Small intestine (tissue), 16 donors: ENCODE data around the gene FAM241B. TPM values are rescaled to one million over a fixed set of nuclear protein-coding genes. Genes with fewer than 3 reads are reported as not detected.

Experiments
- DNase-seq, 2 donors: peaks; one replicate each; pipeline versions ENCODE4 v3.0.0 to v3.0.0-alpha.2; 2013
- FAIRE-seq: peaks from 2 replicates; lab custom pipeline; 2012; peaks lifted over from hg19 to GRCh38; lab: Jason Lieb, UNC
- H3K27ac ChIP-seq, 3 donors: one replicate each; pipeline ENCODE4 v1.5.1; 2013; ENCODE audit warnings: low read length in 2 of 3, mild to moderate bottlenecking in 2 of 3, control low read depth in 1 of 3, inconsistent platforms in 1 of 3, low read depth in 1 of 3, moderate library complexity in 1 of 3
- H3K27me3 ChIP-seq, 3 donors: one replicate each; pipeline ENCODE4 v1.6.1; 2013; ENCODE audit warnings: low read length in 3 of 3, inconsistent platforms in 1 of 3; ENCODE audit not compliant: control insufficient read depth in 3 of 3, insufficient read depth in 3 of 3
- H3K36me3 ChIP-seq, 3 donors: one replicate each; pipeline ENCODE4 v1.6.1; 2013; ENCODE audit warnings: low read length in 3 of 3, inconsistent platforms in 1 of 3, low read depth in 1 of 3, mild to moderate bottlenecking in 1 of 3, moderate library complexity in 1 of 3; ENCODE audit not compliant: control insufficient read depth in 3 of 3, insufficient read depth in 2 of 3
- H3K4me1 ChIP-seq, 3 donors: one replicate each; pipeline ENCODE4 v1.6.1; 2013; ENCODE audit warnings: low read length in 2 of 3, inconsistent platforms in 1 of 3, low read depth in 1 of 3, mild to moderate bottlenecking in 1 of 3, moderate library complexity in 1 of 3; ENCODE audit not compliant: control insufficient read depth in 3 of 3, insufficient read depth in 2 of 3
- H3K4me3 ChIP-seq, 3 donors: one replicate each; pipeline ENCODE4 v1.5.1; 2013; ENCODE audit warnings: low read length in 3 of 3, control low read depth in 1 of 3, inconsistent platforms in 1 of 3, low read depth in 1 of 3, mild to moderate bottlenecking in 1 of 3, moderate library complexity in 1 of 3
- H3K9me3 ChIP-seq, 2 donors: one replicate each; pipeline ENCODE4 v1.6.1; 2013; ENCODE audit warnings: low read depth in 1 of 2, low read length in 1 of 2; ENCODE audit not compliant: control insufficient read depth in 2 of 2, insufficient read depth in 1 of 2
- WGBS, 3 donors: extraction: QIAGEN DNeasy Blood & Tissue Kit; methylation state at CpG; one replicate each; pipeline ENCODE4 v1.1.7; 2013; 5-methylcytosine and 5-hydroxymethylcytosine counted together
- long read RNA-seq, 10 donors: transcript quantifications; one replicate each; lab custom pipeline, GENCODE V29; 2026
- polyA plus RNA-seq, 4 donors: library from polyadenylated mRNA; stranded (reverse) in 3 of 4; unstranded in 1 of 4; fragments of 200-250 nt in 3 of 4; fragments of 120-200 nt in 1 of 4; gene quantifications; one replicate each; pipeline versions ENCODE4 v1.2.1 to v1.2.3, GENCODE V29; 2013
- donor health status: healthy with polysubstance abuse.
- donor health status: control.
- donor health status: control.
- donor health status: Bipolar disorder and iron deficiency.
- donor health status: healthy.

FAM241B gene, protein sequence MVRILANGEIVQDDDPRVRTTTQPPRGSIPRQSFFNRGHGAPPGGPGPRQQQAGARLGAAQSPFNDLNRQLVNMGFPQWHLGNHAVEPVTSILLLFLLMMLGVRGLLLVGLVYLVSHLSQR
- polyA plus RNA-seq: 1 to 10 TPM; 1.3 to 6.7 (median 3.0) TPM
- long read RNA-seq, donor 1, partial matches to known transcripts: 0 of 3 reads
- long read RNA-seq, donor 1, other reads (novel, unspliced or antisense): 0 of 3 reads
- long read RNA-seq, donor 2, partial matches to known transcripts: 0 of 1 reads
- long read RNA-seq, donor 2, other reads (novel, unspliced or antisense): 0 of 1 reads
- long read RNA-seq, donor 3, partial matches to known transcripts: 0 of 2 reads
- long read RNA-seq, donor 3, other reads (novel, unspliced or antisense): 0 of 2 reads
- long read RNA-seq, donor 4, partial matches to known transcripts: 0 of 1 reads
- long read RNA-seq, donor 4, other reads (novel, unspliced or antisense): 0 of 1 reads
- long read RNA-seq, donor 5: 0 reads
- long read RNA-seq, donor 6, partial matches to known transcripts: 0 of 2 reads
- long read RNA-seq, donor 6, other reads (novel, unspliced or antisense): 0 of 2 reads
- long read RNA-seq, donor 7: 0 reads
- long read RNA-seq, donor 8, partial matches to known transcripts: 0 of 1 reads
- long read RNA-seq, donor 8, other reads (novel, unspliced or antisense): 0 of 1 reads
- long read RNA-seq, donor 9: 0 reads
- long read RNA-seq, donor 10, partial matches to known transcripts: 0 of 1 reads
- long read RNA-seq, donor 10, other reads (novel, unspliced or antisense): 0 of 1 reads

DNA sequence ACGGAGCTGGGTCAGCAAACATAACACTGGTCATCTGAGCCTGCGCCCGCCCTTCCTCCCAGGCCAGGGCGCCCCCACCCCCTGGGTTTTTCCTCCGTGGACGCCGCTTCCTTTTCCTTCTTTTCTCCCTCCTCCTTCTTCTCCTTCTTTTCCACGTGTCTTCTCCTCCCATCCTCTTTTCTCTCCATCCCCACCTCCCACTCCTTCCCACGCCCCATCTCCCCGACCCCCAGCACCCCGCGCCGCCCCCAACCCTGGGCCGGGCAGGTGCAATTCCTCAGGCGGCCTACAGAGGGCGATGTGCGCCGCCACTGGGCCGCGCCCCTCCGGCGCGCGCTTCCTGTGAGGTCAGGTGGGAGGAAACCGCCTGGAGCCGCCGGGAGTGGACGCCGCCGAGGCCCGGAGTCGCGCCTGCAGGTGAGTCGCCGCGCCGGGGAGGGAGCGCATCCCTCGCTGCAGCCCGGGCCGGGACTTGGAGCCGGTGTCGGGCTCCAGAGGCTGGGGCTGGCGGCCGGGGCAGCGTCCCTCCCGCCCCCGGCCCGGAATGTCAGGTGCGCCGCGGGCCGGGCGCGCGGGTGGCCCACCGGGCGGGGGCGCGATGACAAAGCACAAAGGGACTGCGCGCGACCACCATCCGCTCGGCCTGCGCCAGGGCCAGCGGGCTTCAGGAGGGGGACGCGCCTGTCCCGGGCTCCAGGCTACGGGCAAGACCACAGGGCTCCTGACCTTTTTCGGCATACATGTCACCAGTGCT, at the start of gene FAM241B:
Gene FAM241B, plus strand, starts transcription at position 351 of the 754 bp plus-strand sequence. CDS start 1,497 bp downstream, outside the sequence.
- H3K27ac ChIP-seq: no peak within 1 kb of the TSS
- H3K9me3 ChIP-seq: peaks cover 0 to 3% of the 10 kb centered on the region in 2 donors
- peaks cover 0 to 13% (median 0%) of the 10 kb centered on the region in 3 donors for H3K36me3 ChIP-seq
- FAIRE-seq (no peak), DNase-seq (peak; percentile 73 to 89)
- H3K4me3 ChIP-seq: peak within 1 kb of the TSS; percentile 13 to 63 (median 58)
- 1 to 7% (median 3%) methylated on average over 56 to 72 of the region's 72 CpGs for WGBS, 3 donors
- peaks cover 0 to 2% (median 2%) of the 10 kb centered on the region in 3 donors for H3K4me1 ChIP-seq
- peaks cover 0 to 22% (median 0%) of the 10 kb centered on the region in 3 donors for H3K27me3 ChIP-seq

DNA sequence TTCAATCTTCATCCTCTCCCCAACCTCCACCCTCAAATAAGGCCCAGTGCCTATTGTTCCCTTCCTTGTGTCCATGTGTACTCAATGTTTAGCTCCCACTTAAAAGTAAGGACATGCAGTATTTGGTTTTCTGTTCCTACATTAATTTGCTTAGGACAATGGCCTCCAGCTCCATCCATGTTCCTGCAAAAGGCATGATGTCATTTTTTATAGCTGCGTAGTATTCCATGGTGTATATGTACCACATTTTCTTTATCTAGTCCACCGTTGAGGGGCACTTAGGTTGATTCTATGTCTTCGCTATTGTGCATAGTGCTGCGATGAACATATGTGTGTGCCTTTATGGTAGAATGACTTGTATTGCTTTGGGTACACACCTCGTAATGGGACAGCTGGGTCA, 49.6 kb upstream of the FAM241B start:
- H3K4me3 ChIP-seq: no peak overlapping the region
- H3K27me3 ChIP-seq: peaks cover 20 to 63% (median 29%) of the 10 kb centered on the region in 3 donors
- no peaks in the 10 kb centered on the region for H3K4me1 ChIP-seq
- H3K27ac ChIP-seq: no peak overlapping the region
- WGBS, 3 donors: 71 to 80% (median 71%) methylated on average over 5 of the region's 5 CpGs
- no peaks in the 10 kb centered on the region for H3K9me3 ChIP-seq
- DNase-seq: no peak
- FAIRE-seq: no peak
- H3K36me3 ChIP-seq: no peaks in the 10 kb centered on the region

DNA sequence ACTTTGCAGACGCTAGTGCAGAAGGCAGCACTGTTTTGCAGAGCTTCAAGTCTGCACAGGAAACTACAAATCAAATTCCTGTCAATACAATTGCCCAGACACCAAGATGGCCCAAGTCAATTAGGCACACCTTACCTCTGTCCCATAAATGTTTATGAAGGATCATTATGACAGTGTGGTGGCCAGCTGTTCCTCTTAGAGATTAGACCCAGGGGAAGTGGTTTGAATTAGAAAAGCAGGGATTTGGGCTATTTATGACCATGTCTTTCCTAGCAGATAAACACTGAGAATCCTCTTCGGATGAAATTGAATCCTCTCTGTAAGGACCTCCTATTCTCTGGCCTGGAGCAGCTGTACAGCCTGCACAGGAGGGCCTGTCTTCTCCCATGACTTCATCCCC, 46.9 kb upstream of the FAM241B start:
- FAIRE-seq (no peak), DNase-seq (no peak)
- H3K9me3 ChIP-seq: no peaks in the 10 kb centered on the region
- no peaks in the 10 kb centered on the region for H3K36me3 ChIP-seq
- no peaks in the 10 kb centered on the region for H3K4me1 ChIP-seq
- 44 to 67% (median 50%) methylated on average over 2 of the region's 2 CpGs for WGBS, 3 donors
- H3K27me3 ChIP-seq: peaks cover 6 to 41% (median 16%) of the 10 kb centered on the region in 3 donors
- no peak overlapping the region for H3K4me3 ChIP-seq
- no peak overlapping the region for H3K27ac ChIP-seq

DNA sequence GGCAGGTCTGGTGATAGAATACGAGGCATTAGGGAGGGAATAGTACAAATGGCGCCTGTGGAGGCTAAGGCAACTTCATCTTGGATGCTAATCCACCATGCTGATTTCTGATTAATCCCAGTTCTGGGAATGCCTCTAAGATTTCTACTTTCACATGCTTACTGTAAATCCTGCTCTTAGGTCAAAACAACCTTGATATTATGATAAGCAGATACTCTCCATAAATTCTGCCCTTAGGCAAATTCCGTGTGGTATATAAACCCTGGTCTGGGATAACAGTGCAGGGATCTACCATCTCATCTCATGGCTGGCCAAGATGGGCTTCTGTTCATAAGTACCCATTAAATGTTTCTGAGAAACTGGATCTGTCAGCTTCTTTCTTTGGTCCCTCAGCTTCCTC, 45.4 kb upstream of the FAM241B start:
- no peak overlapping the region for H3K27ac ChIP-seq
- no peaks in the 10 kb centered on the region for H3K36me3 ChIP-seq
- no peak for DNase-seq
- peaks cover 0 to 37% (median 8%) of the 10 kb centered on the region in 3 donors for H3K27me3 ChIP-seq
- 79 to 89% (median 81%) methylated on average over 3 of the region's 3 CpGs for WGBS, 3 donors
- H3K4me1 ChIP-seq: no peaks in the 10 kb centered on the region
- H3K4me3 ChIP-seq: no peak overlapping the region
- no peaks in the 10 kb centered on the region for H3K9me3 ChIP-seq
- FAIRE-seq: no peak

DNA sequence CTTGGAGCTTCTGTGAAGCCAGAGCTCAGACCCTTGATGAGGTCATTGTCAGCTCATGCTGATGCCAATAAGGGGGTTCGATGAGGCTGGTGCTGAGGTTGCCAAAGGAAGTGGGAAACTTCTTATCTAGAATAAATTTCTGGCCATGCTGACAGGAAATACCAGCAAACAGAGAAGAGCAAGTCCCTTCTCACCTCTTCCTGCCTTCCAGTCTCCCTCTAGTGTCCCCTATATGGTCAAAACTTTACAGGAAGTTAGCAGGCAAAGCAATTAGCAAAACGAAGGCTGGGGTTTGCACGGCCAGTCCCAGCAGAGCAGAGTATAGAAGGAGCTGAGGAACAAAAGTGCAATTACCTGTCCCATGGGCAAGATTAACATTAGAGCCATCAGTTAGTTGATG, 41.7 kb upstream of the FAM241B start:
- Histone ChIP-seq H3K9me3 (no peaks in the 10 kb centered on the region), H3K4me3 (no peak overlapping the region), H3K27me3 (peaks cover 0 to 19% (median 2%) of the 10 kb centered on the region in 3 donors), H3K36me3 (no peaks in the 10 kb centered on the region), H3K4me1 (no peaks in the 10 kb centered on the region), H3K27ac (no peak overlapping the region)
- no peak for DNase-seq
- 19 to 25% (median 19%) methylated on average over 3 of the region's 3 CpGs for WGBS, 3 donors
- FAIRE-seq: no peak

DNA sequence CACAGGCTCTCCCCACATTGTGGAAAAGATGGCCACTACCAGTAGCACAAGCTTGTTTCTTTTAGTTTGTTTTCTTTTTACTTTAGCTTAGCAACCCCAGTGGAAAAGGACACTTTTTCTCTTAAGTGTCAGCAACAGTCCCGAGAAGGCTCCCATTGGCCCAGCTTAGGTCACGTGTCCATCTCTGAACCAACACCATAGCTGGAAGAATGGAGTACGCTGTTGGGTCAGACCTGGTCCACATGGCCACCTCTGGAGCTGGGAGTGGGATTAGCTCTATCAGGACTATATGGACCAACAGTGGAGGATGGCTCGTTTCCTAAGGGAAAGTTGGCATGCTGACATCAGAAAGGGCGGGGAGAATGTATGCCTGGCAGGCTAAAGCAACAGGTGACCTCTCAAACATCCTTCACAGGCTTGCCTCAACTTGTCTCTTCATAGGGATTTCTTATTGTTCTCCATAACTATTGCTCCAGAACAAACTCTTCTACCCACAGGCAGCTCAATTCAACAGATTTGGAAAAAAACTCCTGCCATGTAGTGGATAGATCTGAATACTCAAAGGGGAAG, 29.2 kb upstream of the FAM241B start:
- 54 to 79% (median 61%) methylated on average over 5 of the region's 5 CpGs for WGBS, 3 donors
- H3K36me3 ChIP-seq: no peaks in the 10 kb centered on the region
- H3K4me1 ChIP-seq: no peaks in the 10 kb centered on the region
- no peak overlapping the region for H3K4me3 ChIP-seq
- DNase-seq: no peak
- peaks cover 0 to 11% (median 6%) of the 10 kb centered on the region in 3 donors for H3K27me3 ChIP-seq
- no peaks in the 10 kb centered on the region for H3K9me3 ChIP-seq
- no peak for FAIRE-seq
- no peak overlapping the region for H3K27ac ChIP-seq

DNA sequence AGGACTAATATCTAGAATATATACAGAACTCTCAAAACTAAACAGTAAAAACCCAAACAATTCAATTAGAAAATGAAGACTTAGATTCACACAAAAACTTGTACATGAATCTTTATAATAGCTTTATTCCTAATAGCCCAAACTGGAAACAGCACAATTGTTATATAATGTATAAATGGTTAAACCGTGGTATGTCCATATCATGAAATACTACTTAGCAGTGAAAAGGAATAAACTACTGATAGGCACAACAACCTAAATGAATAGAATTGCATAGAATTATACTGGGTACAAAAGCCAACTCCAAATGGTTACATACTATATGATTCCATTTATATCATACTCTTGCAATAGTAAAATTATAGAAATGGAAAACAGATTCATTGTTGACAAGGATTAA, 21.0 kb upstream of the FAM241B start:
- 39 to 92% (median 87%) methylated on average over 1 of the region's 1 CpG for WGBS, 3 donors
- Histone ChIP-seq H3K27me3 (peaks cover 0 to 8% (median 2%) of the 10 kb centered on the region in 3 donors), H3K4me3 (no peak overlapping the region), H3K4me1 (no peaks in the 10 kb centered on the region), H3K9me3 (no peaks in the 10 kb centered on the region), H3K36me3 (no peaks in the 10 kb centered on the region), H3K27ac (no peak overlapping the region)
- DNase-seq (no peak), FAIRE-seq (no peak)

DNA sequence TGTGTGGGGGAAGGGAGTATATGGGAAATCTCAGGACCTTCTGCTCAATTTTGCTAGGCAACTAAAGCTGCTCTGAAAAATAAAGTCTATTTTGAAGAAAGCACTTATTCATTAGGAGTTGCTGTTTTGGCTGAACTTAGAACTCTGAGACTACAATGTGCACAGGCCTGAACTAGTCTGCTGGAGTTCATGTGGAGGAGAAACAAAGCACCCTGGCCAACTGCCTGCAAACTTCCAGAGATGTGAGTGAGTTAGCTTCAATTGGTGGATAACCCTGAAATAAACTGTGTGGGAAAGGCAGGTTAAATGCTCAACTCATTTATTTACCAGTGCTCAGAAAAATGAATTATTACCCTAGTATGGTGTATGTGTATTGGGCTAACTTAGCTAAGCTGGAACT, 17.3 kb upstream of the FAM241B start:
- peaks cover 0 to 2% (median 2%) of the 10 kb centered on the region in 3 donors for H3K27me3 ChIP-seq
- no peaks in the 10 kb centered on the region for H3K36me3 ChIP-seq
- H3K4me3 ChIP-seq: no peak overlapping the region
- FAIRE-seq (no peak), DNase-seq (no peak)
- H3K9me3 ChIP-seq: no peaks in the 10 kb centered on the region
- H3K4me1 ChIP-seq: no peaks in the 10 kb centered on the region
- H3K27ac ChIP-seq: no peak overlapping the region
